Activated T-cell treated with anti-CD3 and anti-CD28 coated beads for 48 hours (primary cell): Measurements from ENCODE around the gene RPP40.
"Not testable (repeated sequence)": the region's sequence is repeated elsewhere in the genome, so short reads cannot be mapped to it uniquely, and the experiment has no call there.

Source experiments
- DNase-seq: peaks from one replicate; pipeline ENCODE4 v3.0.0-alpha.2; 2020; ENCODE audit warnings: low read depth

The RPP40 gene

GRCh38 chr6:5014072-5014561 lies 10.3 kb upstream of the RPP40 start:
- no peak for DNase-seq

- DNase-seq: no peak
Measured at GRCh38 chr6:5012519-5012918, 8.7 kb upstream of the RPP40 start.

GRCh38 chr6:5011346-5011745 lies 7.5 kb upstream of the RPP40 start:
- no peak for DNase-seq

GRCh38 chr6:5007531-5007930 lies 3.7 kb upstream of the RPP40 start:
- no peak for DNase-seq

- no peak for DNase-seq
Measured at GRCh38 chr6:5006222-5006621, 2.4 kb upstream of the RPP40 start.

GRCh38 chr6:5005038-5005433 lies 1.2 kb upstream of the RPP40 start:
- DNase-seq: not testable (repeated sequence)

GRCh38 chr6:5004373-5005037 lies 668 bp upstream of the RPP40 start:
- no peak for DNase-seq

GRCh38 chr6:4999586-4999985 lies 4.3 kb downstream of the RPP40 start:
- no peak for DNase-seq

- DNase-seq: no peak
Measured at GRCh38 chr6:4997862-4998261, 6.0 kb downstream of the RPP40 start.

GRCh38 chr6:4994741-4995140 lies 9.1 kb downstream of the RPP40 start:
- DNase-seq: no peak

GRCh38 chr6:4987432-4987831 lies 16.4 kb downstream of the RPP40 start:
- DNase-seq: no peak

- DNase-seq: no peak
Measured at GRCh38 chr6:4986999-4987398, 16.8 kb downstream of the RPP40 start.

- no peak for DNase-seq
Measured at GRCh38 chr6:4983322-4983721, 20.5 kb downstream of the RPP40 start.

- DNase-seq: no peak
Measured at GRCh38 chr6:4981761-4982160, 22.1 kb downstream of the RPP40 start.

GRCh38 chr6:4979426-4979825 lies 24.4 kb downstream of the RPP40 start:
- no peak for DNase-seq

GRCh38 chr6:4977468-4977867 lies 26.4 kb downstream of the RPP40 start:
- DNase-seq: no peak

GRCh38 chr6:4975506-4975905 lies 28.3 kb downstream of the RPP40 start:
- DNase-seq: no peak

- DNase-seq: no peak
Measured at GRCh38 chr6:4974962-4975361, 28.9 kb downstream of the RPP40 start.

- no peak for DNase-seq
Measured at GRCh38 chr6:4973982-4974745, 29.7 kb downstream of the RPP40 start.

- DNase-seq: no peak
Measured at GRCh38 chr6:4973415-4973814, 30.4 kb downstream of the RPP40 start.

- no peak for DNase-seq
Measured at GRCh38 chr6:4972438-4972837, 31.4 kb downstream of the RPP40 start.

GRCh38 chr6:4971851-4972250 lies 32.0 kb downstream of the RPP40 start:
- DNase-seq: no peak

- no peak for DNase-seq
Measured at GRCh38 chr6:4970739-4971395, 33.0 kb downstream of the RPP40 start.
